ENCODE results near the gene SELENOO.

The SELENOO gene

DNA sequence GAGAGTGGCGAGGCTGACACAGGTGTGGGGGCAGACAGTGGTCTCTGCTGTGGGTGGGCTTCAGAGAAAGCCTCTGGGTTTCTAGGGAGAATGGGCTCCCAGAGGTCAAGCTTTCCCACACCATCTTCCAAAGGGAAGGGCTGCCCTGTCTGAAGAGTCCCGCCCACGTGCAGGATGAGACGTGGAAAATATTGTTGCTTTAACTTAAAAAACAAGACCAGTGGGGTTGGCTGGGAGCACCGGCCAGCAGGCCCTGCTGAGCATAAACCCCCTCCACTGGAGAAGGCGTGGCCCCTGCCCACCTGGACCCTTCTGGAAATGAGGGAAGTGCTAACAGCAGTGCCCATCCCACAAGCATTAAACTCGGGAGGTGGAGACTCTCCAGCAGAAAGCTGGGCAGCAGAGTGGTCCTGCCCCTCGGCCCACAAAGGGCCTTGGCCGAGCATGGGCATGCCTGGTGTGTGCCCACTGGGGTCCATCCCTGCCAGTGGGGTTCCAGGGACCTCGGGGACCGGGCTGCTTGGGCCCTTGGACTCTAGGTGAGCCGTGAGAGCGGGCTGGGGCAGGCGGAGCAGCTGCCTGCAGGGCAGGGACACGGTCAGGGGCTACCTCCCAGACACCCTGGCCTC is 15.4 kb downstream of the SELENOO start:
- TF ChIP-seq, protein P1, sequence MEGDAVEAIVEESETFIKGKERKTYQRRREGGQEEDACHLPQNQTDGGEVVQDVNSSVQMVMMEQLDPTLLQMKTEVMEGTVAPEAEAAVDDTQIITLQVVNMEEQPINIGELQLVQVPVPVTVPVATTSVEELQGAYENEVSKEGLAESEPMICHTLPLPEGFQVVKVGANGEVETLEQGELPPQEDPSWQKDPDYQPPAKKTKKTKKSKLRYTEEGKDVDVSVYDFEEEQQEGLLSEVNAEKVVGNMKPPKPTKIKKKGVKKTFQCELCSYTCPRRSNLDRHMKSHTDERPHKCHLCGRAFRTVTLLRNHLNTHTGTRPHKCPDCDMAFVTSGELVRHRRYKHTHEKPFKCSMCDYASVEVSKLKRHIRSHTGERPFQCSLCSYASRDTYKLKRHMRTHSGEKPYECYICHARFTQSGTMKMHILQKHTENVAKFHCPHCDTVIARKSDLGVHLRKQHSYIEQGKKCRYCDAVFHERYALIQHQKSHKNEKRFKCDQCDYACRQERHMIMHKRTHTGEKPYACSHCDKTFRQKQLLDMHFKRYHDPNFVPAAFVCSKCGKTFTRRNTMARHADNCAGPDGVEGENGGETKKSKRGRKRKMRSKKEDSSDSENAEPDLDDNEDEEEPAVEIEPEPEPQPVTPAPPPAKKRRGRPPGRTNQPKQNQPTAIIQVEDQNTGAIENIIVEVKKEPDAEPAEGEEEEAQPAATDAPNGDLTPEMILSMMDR (IDR thresholded peaks at IDR 0.05; ENCODE audit: extremely low read depth, insufficient read depth, missing control alignments) = no peak
- in situ Hi-C loops (cut with MboI; ENCODE audit: low pct_unique_long_range_greater_than_20kb, low sequenced_read_pairs, unreplicated experiment) = no loop called here
- DNase-seq (ENCODE audit: low spot score) = no peak

DNA sequence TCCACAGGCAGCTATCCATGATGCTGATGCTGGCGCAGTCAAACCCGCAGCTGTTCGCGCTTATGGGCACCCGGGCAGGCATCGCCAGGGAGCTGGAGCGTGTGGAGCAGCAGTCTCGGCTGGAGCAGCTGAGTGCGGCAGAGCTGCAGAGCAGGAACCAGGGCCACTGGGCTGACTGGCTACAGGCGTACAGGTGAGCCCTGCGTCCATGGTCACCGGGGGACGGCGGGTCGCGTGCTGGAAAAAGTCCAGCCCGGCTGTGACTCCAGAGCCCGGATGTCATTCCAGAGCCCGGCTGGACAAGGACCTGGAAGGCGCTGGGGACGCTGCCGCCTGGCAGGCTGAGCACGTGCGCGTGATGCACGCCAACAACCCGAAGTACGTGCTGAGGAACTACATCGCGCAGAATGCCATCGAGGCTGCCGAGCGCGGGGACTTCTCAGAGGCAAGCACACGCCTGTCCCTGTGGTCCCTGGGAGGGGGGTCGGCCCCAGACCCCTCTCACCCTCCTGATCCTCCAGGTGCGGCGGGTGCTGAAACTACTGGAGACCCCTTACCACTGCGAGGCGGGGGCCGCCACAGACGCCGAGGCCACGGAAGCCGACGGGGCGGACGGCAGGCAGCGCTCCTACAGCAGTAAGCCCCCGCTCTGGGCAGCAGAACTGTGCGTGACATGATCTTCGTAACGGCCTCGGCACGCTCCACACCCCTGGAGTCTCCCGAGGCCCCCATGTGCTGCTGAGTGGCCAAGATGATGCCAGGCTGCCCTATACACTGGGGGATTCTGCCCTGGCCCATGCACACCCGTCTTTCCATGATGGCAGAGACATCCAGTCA is 16.1 kb downstream of the SELENOO start:
- TF ChIP-seq, protein P1 (IDR thresholded peaks at IDR 0.05; ENCODE audit: extremely low read depth, insufficient read depth, missing control alignments) = no peak
- DNase-seq (ENCODE audit: low spot score) = no peak
- in situ Hi-C loops (cut with MboI; ENCODE audit: low pct_unique_long_range_greater_than_20kb, low sequenced_read_pairs, unreplicated experiment) = no loop called here

DNA sequence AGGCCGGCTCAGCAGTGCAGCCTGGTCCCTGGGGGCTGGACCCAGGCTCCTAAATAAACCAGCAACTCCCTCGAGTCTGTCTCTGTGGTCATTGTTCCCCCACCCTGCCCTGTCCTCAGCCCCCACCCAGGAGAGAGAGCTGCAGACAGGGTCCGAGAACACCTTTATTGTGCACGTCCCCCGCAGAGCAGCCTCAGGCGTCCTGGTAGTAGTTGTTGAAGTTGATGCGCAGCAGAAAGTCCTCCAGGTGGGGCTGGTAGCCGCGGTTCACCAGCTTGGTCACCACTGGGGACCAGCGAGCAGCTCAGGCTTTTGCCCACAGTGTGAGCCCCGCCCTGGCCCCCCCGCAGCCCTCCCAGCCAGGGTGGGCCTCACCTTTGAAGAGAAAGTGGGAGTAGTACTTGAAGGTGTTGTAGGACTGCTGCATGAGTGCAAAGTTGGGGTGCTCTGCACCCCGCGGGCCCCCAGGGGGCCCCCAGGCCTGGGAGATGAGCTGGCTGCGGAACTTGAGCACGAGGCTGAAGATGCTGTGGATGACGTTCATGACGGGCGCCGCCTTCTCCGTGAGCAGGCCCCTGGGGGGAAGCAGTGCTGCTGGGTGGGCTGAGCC is 16.8 kb downstream of the SELENOO start:
- DNase-seq (ENCODE audit: low spot score) = no peak
- in situ Hi-C loops (cut with MboI; ENCODE audit: low pct_unique_long_range_greater_than_20kb, low sequenced_read_pairs, unreplicated experiment) = no loop called here
- TF ChIP-seq, protein P1 (IDR thresholded peaks at IDR 0.05; ENCODE audit: extremely low read depth, insufficient read depth, missing control alignments) = no peak

DNA sequence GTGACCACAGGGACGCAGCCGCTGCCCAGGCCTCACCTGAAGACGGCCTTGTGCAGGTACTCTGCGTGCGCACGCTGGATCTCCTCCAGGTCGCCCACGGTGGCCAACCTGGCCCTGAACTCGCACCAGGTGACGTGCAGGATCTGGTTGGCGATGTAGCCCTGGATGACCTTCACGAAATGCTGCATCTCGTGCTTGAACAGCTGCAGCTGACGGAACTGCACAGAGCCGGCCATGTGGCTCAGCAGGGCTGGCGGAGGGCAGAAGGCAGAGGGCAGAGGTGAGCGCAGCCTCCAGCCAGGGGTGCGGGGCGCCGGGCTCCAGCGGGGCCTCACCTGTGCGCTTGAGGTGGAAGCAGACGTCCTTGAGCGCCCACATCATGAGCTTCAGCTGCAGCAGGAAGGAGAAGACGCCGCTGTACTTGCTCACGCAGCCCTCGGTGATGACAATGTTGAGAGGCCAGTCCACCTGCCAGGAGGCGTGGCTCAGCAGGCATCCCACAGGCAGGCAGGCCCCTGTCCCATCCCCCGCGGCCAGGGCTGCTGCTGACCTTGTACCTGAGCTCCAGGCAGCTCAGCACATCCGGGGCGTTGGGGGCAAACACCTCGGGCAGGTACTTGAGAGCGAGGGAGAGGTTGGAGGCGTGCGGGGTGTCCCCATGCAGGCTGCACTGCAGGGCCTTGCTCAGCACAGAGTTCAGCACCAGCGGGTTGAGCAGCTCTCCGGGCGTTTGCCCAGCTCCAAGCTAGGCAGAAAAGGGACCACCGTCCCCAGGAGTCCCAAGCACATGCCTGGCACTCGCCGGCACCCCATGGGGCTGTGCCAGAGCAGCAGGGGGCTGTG is 17.6 kb downstream of the SELENOO start:
- in situ Hi-C loops (cut with MboI; ENCODE audit: low pct_unique_long_range_greater_than_20kb, low sequenced_read_pairs, unreplicated experiment) = no loop called here
- no peak for DNase-seq (ENCODE audit: low spot score)

DNA sequence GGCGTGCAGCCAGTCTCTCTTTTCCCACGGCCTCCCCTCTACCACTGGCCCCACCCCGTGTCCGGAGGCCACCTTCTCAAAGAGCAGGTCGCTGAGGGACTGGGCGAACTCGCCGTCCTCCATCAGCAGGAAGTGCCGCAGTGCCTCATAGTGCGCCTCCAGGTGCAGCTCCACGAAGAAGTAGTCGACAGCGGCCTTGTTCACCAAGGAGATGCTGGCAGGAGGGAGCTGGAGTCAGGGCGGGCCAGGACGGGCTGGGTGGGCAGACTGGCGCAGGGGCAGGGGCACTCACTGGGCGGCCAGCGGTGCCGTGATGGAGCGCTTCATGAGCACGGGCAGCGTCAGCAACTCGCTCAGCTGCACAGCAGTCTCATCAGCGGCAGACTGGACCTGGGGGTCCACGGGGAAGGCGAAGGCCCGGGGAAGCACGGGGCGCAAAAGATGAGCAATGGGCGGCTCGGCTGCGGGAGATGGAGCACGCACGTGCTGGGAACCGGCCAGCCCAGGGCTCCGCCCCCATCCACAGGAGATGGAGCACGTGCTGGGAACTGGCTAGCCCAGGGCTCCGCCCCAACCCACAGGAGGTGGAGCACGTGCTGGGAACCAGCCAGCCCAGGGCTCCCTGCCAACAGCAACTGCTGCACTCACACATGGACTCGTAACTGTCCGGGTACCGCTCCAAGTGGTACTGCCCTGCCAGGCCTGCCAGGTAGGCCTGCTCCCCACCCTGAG is 18.4 kb downstream of the SELENOO start:
- no peak for DNase-seq (ENCODE audit: low spot score)
- TF ChIP-seq, protein P1 (IDR thresholded peaks at IDR 0.05; ENCODE audit: extremely low read depth, insufficient read depth, missing control alignments) = no peak
- in situ Hi-C loops (cut with MboI; ENCODE audit: low pct_unique_long_range_greater_than_20kb, low sequenced_read_pairs, unreplicated experiment) = no loop called here

More for the DNA sequence above, 17.6 kb downstream of the SELENOO start:
- TF ChIP-seq, protein P1 (IDR thresholded peaks at IDR 0.05; ENCODE audit: extremely low read depth, insufficient read depth, missing control alignments) = no peak

Data from GM13977 (cell line).